HepG2 (cell line): ENCODE data around the gene BACH2. TPM values are rescaled to one million over a fixed set of nuclear protein-coding genes. Genes with fewer than 3 reads are reported as not detected.

Experiments used
- ATAC-seq: fragments of 200-7000 bp; cut with Tn5 transposase; 3 replicates; pipeline ENCODE4 v1.9.1; 2020; ENCODE audit warnings: mild to moderate bottlenecking, moderate library complexity
- BruUV-seq: library from RNA; stranded (reverse); fragments of 400-500 nt; replicated peaks from 2 replicates; lab custom pipeline; 2021; lab: Mats Ljungman, UMichigan
- CTCF ChIA-PET: fragments of 300-600 bp; formaldehyde crosslinking; extraction: SDS; loops from one replicate; lab custom pipeline; 2021; ENCODE audit warnings: low total read pairs, inconsistent platforms, low intra/inter-chr PET ratio; lab: Yijun Ruan, JAX
- POLR2A ChIA-PET: fragments of 350-600 bp; sonication (Branson Sonifier 250); formaldehyde crosslinking; loops from one replicate; lab custom pipeline; 2020; ENCODE audit warnings: antibody characterized with exemption, inconsistent platforms; lab: Yijun Ruan, JAX
- DNase-seq: peaks from one replicate; pipeline ENCODE4 v3.0.0-alpha.2; 2015; ENCODE audit warnings: low spot score
- FAIRE-seq: peaks from 3 replicates; lab custom pipeline; 2011; peaks lifted over from hg19 to GRCh38; lab: Jason Lieb, UNC
- H2AFZ ChIP-seq: one replicate; pipeline ENCODE4 v1.6.1; 2011; ENCODE audit warnings: low read length, inconsistent platforms
- H3K27ac ChIP-seq: fragments of 300-600 bp; 3 replicates; pipeline ENCODE4 v1.8.0; 2011; ENCODE audit warnings: mixed run types, mild to moderate bottlenecking, mixed read lengths, low read length, inconsistent platforms; ENCODE audit not compliant: insufficient read depth; ENCODE audit errors: extremely low read length
- H3K27me3 ChIP-seq, 2 experiments: fragments of 200-600 bp in 1 of 2; 2 replicates in 1 of 2; 3 replicates in 1 of 2; pipeline versions ENCODE4 v1.6.0 to v1.8.0; 2011; ENCODE audit warnings: low read length in 2 of 2, mild to moderate bottlenecking in 2 of 2, moderate library complexity in 2 of 2, inconsistent platforms in 1 of 2; ENCODE audit not compliant: insufficient read depth in 2 of 2, control insufficient read depth in 1 of 2
- H3K36me3 ChIP-seq, 2 experiments: fragments of 200-600 bp in 1 of 2; replicated peaks in 1 of 2; 2 replicates in 1 of 2; 3 replicates in 1 of 2; pipeline versions ENCODE4 v1.5.1 to v1.8.0; 2011; ENCODE audit warnings: low read length in 2 of 2, inconsistent platforms in 1 of 2; ENCODE audit not compliant: insufficient read depth in 2 of 2, control insufficient read depth in 1 of 2
- H3K4me1 ChIP-seq: 2 replicates; pipeline ENCODE4 v1.5.1; 2012; ENCODE audit warnings: low read length, inconsistent platforms; ENCODE audit not compliant: insufficient read depth
- H3K4me2 ChIP-seq: 2 replicates; pipeline ENCODE4 v1.6.0; 2011; ENCODE audit warnings: low read depth, low read length, inconsistent platforms
- H3K4me3 ChIP-seq, 3 experiments: fragments of 200-600 bp in 1 of 3; sonication (generic), shearing (Covaris generic) in 1 of 3; replicated peaks in 1 of 3; 2 replicates each; pipeline ENCODE4 v1.5.1; 2011 to 2016; ENCODE audit warnings: low read length in 3 of 3, inconsistent platforms in 2 of 3, low read depth in 2 of 3, mild to moderate bottlenecking in 2 of 3, control low read depth in 1 of 3, mixed read lengths in 1 of 3; ENCODE audit not compliant: insufficient read depth in 1 of 3
- H3K79me2 ChIP-seq: one replicate; pipeline ENCODE4 v1.6.1; 2011; ENCODE audit warnings: low read length, inconsistent platforms; ENCODE audit not compliant: insufficient read depth
- H3K9ac ChIP-seq: 2 replicates; pipeline ENCODE4 v1.6.0; 2011; ENCODE audit warnings: mild to moderate bottlenecking, low read depth, low read length, inconsistent platforms; ENCODE audit not compliant: insufficient read depth
- H3K9me3 ChIP-seq: 2 replicates; pipeline ENCODE4 v1.5.1; 2012; ENCODE audit warnings: mild to moderate bottlenecking, low read length
- H4K20me1 ChIP-seq: 2 replicates; pipeline ENCODE4 v1.6.0; 2011; ENCODE audit warnings: inconsistent platforms, mild to moderate bottlenecking, low read length, moderate library complexity; ENCODE audit not compliant: insufficient read depth
- AKNA ChIP-seq: sonication (generic); formaldehyde crosslinking; IDR thresholded peaks from 2 replicates; pipeline ENCODE4 v1.4.0; 2020; ENCODE audit warnings: missing genetic modification reagents, borderline replicate concordance
- IRF9 ChIP-seq: sonication (generic); formaldehyde crosslinking; IDR thresholded peaks from 2 replicates; pipeline ENCODE4 v1.8.0; 2022; ENCODE audit warnings: missing genetic modification reagents, mild to moderate bottlenecking, borderline replicate concordance
- MATR3 ChIP-seq: sonication (generic); formaldehyde crosslinking; IDR thresholded peaks from 2 replicates; pipeline ENCODE4 v1.4.0; 2020; ENCODE audit warnings: missing genetic modification reagents
- POLR2G ChIP-seq: fragments of 200-400 bp; formaldehyde crosslinking; IDR thresholded peaks from 2 replicates; pipeline ENCODE4 v1.6.1; 2018; ENCODE audit warnings: mild to moderate bottlenecking, low read depth, low read length, moderate library complexity
- SETDB1 ChIP-seq: sonication (generic); formaldehyde crosslinking; IDR thresholded peaks from 2 replicates; pipeline ENCODE4 v1.5.1; 2020; ENCODE audit warnings: missing genetic modification reagents, mild to moderate bottlenecking, borderline replicate concordance
- ZBTB40 ChIP-seq, 2 experiments: fragments of 450-650 bp in 1 of 2; sonication (generic) in 1 of 2; formaldehyde crosslinking in 1 of 2; IDR thresholded peaks; 2 replicates each; pipeline versions ENCODE4 v1.6.1 to v1.8.0; 2016 to 2022; ENCODE audit warnings: antibody characterized with exemption in 1 of 2, mild to moderate bottlenecking in 1 of 2, missing genetic modification reagents in 1 of 2
- WGBS: methylation state at CpG from one replicate; pipeline ENCODE4 v1.1.6; 2017; ENCODE audit warnings: low lambda C conversion rate; 5-methylcytosine and 5-hydroxymethylcytosine counted together
- in situ Hi-C: cut with HindIII; loops from 2 replicates; pipeline ENCODE4 v1.10.0; 2017; ENCODE audit warnings: low pct_unique_long_range_greater_than_20kb; ENCODE audit not compliant: extremely low pct_ligation_motif_present
- intact Hi-C: fragments of 100-400 bp; cut with micrococcal nuclease; formaldehyde crosslinking; loops from one replicate; pipeline ENCODE4 v1.10.0; 2022; ENCODE audit not compliant: unreplicated experiment
- polyA plus RNA-seq, 8 experiments: library from polyadenylated mRNA; depleted of rRNA in 3 of 8; stranded (reverse) in 7 of 8; unstranded in 1 of 8; fragments of >200 nt; fragmentation: Illumina TruSeq in 4 of 8; extraction: Trizol in 4 of 8; gene quantifications; 2 replicates each; pipeline versions ENCODE4 v1.2.1 to v1.2.3, GENCODE V29; 2011 to 2016; ENCODE audit warnings: low read depth in 4 of 8, missing spikeins in 1 of 8, mixed read lengths in 1 of 8; ENCODE audit not compliant: insufficient read depth in 1 of 8
- total RNA-seq, 5 experiments: library from RNA; depleted of rRNA; stranded (reverse); fragments of >200 nt; fragmentation: Illumina TruSeq; extraction: Trizol; gene quantifications; 2 replicates each; pipeline ENCODE4 v1.2.3, GENCODE V29; 2016; ENCODE audit warnings: low read depth in 1 of 5

The BACH2 gene
- total and polyA plus RNA-seq, 2 of the 13 experiments (the other 11 are each of a cell fraction or from before 2014, with no cell fraction given), result 0.01 TPM; not detected in 1

GRCh38 chr6:90026216-90026615 lies 270.4 kb downstream of the BACH2 start:
- H3K9me3 ChIP-seq, result no peaks in the 10 kb centered on the region
- intact Hi-C loops (no loop called here), in situ Hi-C loops (no loop called here)
- H3K4me3 ChIP-seq, result no peak overlapping the region
- H3K4me2 ChIP-seq, result no peak overlapping the region
- no peak overlapping the region for H3K9ac ChIP-seq
- H3K27ac ChIP-seq, result no peak overlapping the region
- H2AFZ ChIP-seq, result no peak overlapping the region
- FAIRE-seq (no peak), DNase-seq (no peak), ATAC-seq (no peak)
- 3% methylated on average over 1 of the region's 1 CpG for whole genome bisulfite sequencing
- H3K79me2 ChIP-seq, result no peaks in the 10 kb centered on the region
- no TSS peak for BruUV-seq
- ChIA-PET POLR2A (no interaction called here), CTCF (no interaction called here)
- H3K36me3 ChIP-seq, result no peaks in the 10 kb centered on the region
- H4K20me1 ChIP-seq, result no peaks in the 10 kb centered on the region
- H3K4me1 ChIP-seq, result no peaks in the 10 kb centered on the region
- peaks cover 1 to 27% of the 10 kb centered on the region in 2 experiments; a peak in 3 of 5 replicates for H3K27me3 ChIP-seq
- TF ChIP-seq ZBTB40 (IDR thresholded peaks at IDR 0.05) (no peak), ZBTB40 (CRISPR knock-in tag; IDR thresholded peaks at IDR 0.05) (no peak), AKNA (CRISPR knock-in tag) (no peak), POLR2G (no peak), SETDB1 (CRISPR knock-in tag) (no peak), MATR3 (CRISPR knock-in tag) (no peak), IRF9 (CRISPR knock-in tag) (no peak)
